PC-3 (cell line): Measurements from ENCODE around the gene CASP7. TPM values are rescaled to one million over a fixed set of nuclear protein-coding genes. Genes with fewer than 3 reads are reported as not detected.

Source experiments
- ATAC-seq: fragments of 200-7000 bp; cut with Tn5 transposase; 2 replicates; pipeline ENCODE4 v1.9.1; 2020; ENCODE audit warnings: mild to moderate bottlenecking, moderate library complexity
- BruUV-seq: library from RNA; stranded (reverse); fragments of 400-500 nt; replicated peaks from 2 replicates; lab custom pipeline; 2021; lab: Mats Ljungman, UMichigan
- CTCF ChIA-PET: fragments of 300-600 bp; sonication (Branson Sonifier 250); formaldehyde crosslinking; loops from one replicate; lab custom pipeline; 2022; ENCODE audit warnings: antibody characterized with exemption; lab: Charles Lee
- POLR2A ChIA-PET: fragments of 300-600 bp; sonication (Branson Sonifier 250); formaldehyde crosslinking; loops from one replicate; lab custom pipeline; 2022; ENCODE audit warnings: antibody characterized with exemption; ENCODE audit not compliant: unreplicated experiment; lab: Charles Lee
- DNase-seq: peaks from one replicate; pipeline ENCODE4 v3.0.0-alpha.2; 2015
- H2AFZ ChIP-seq: fragments of 300-600 bp; sonication (generic); 2 replicates; pipeline ENCODE4 v1.6.0; 2016; ENCODE audit warnings: antibody characterized with exemption, low read length
- H3F3A ChIP-seq: fragments of 300-600 bp; sonication (generic); one replicate; pipeline ENCODE4 v1.6.0; 2017; ENCODE audit warnings: antibody characterized with exemption, low read length, control low read depth, mild to moderate bottlenecking; ENCODE audit not compliant: unreplicated experiment
- H3K27ac ChIP-seq: fragments of 300-600 bp; sonication (generic); 2 replicates; pipeline ENCODE4 v1.5.1; 2016; ENCODE audit warnings: mild to moderate bottlenecking, low read length
- H3K27me3 ChIP-seq: fragments of 300-600 bp; sonication (generic); 2 replicates; pipeline ENCODE4 v1.6.1; 2016; ENCODE audit warnings: low read length, mixed read lengths
- H3K36me3 ChIP-seq: fragments of 300-600 bp; sonication (generic); 2 replicates; pipeline ENCODE4 v1.6.1; 2016; ENCODE audit warnings: low read depth, mixed run types, low read length, mixed read lengths
- H3K4me1 ChIP-seq: fragments of 300-600 bp; sonication (generic); 2 replicates; pipeline ENCODE4 v1.5.1; 2016; ENCODE audit warnings: low read length; ENCODE audit not compliant: insufficient read depth
- H3K4me2 ChIP-seq: fragments of 300-600 bp; sonication (generic); 2 replicates; pipeline ENCODE4 v1.6.0; 2016; ENCODE audit warnings: low read length
- H3K4me3 ChIP-seq: fragments of 300-600 bp; sonication (generic); 2 replicates; pipeline ENCODE4 v1.5.1; 2016; ENCODE audit warnings: mild to moderate bottlenecking, low read length, mixed read lengths
- H3K79me2 ChIP-seq: fragments of 300-600 bp; sonication (generic); 2 replicates; pipeline ENCODE4 v1.6.1; 2017; ENCODE audit warnings: low read length, mixed read lengths
- H3K9ac ChIP-seq: fragments of 300-600 bp; sonication (generic); 2 replicates; pipeline ENCODE4 v1.6.0; 2016; ENCODE audit warnings: mild to moderate bottlenecking, low read length
- H3K9me2 ChIP-seq: fragments of 300-600 bp; sonication (generic); replicated peaks from 2 replicates; pipeline ENCODE4 v1.6.1; 2016; ENCODE audit warnings: mixed run types, low read length, mixed read lengths
- H3K9me3 ChIP-seq: fragments of 300-600 bp; sonication (generic); 2 replicates; pipeline ENCODE4 v1.6.1; 2016; ENCODE audit warnings: low read length, mixed read lengths
- H4K20me1 ChIP-seq: fragments of 300-600 bp; sonication (generic); 2 replicates; pipeline ENCODE4 v1.6.1; 2016; ENCODE audit warnings: low read length, mixed read lengths
- EZH2 ChIP-seq: fragments of 300-600 bp; sonication (generic); IDR thresholded peaks from one replicate; pipeline ENCODE4 v1.6.1; 2017; ENCODE audit warnings: antibody characterized with exemption, mild to moderate bottlenecking, low read length; ENCODE audit not compliant: unreplicated experiment
- EZH2phosphoT487 ChIP-seq: fragments of 300-600 bp; sonication (generic); IDR thresholded peaks from 2 replicates; pipeline ENCODE4 v1.6.1; 2018; ENCODE audit warnings: mild to moderate bottlenecking, antibody characterized with exemption, low read length, borderline replicate concordance
- intact Hi-C: fragments of 100-400 bp; cut with micrococcal nuclease; formaldehyde crosslinking; loops from 2 replicates; pipeline ENCODE4 v1.9.0; 2023
- total RNA-seq: library from RNA; depleted of rRNA; stranded (reverse); fragments of >200 nt; gene quantifications from 2 replicates; pipeline ENCODE4 v1.2.3, GENCODE V29; 2014
- TF ChIP-seq, protein P1 (sequence below): fragments of 300-600 bp; sonication (generic); conservative IDR thresholded peaks from 2 replicates; pipeline ENCODE4 v1.5.1; 2017; ENCODE audit warnings: antibody characterized with exemption, low read depth, mild to moderate bottlenecking, low read length

Gene CASP7
- total RNA-seq, 1 experiment from 2014 or later: 13.7 TPM

DNA sequence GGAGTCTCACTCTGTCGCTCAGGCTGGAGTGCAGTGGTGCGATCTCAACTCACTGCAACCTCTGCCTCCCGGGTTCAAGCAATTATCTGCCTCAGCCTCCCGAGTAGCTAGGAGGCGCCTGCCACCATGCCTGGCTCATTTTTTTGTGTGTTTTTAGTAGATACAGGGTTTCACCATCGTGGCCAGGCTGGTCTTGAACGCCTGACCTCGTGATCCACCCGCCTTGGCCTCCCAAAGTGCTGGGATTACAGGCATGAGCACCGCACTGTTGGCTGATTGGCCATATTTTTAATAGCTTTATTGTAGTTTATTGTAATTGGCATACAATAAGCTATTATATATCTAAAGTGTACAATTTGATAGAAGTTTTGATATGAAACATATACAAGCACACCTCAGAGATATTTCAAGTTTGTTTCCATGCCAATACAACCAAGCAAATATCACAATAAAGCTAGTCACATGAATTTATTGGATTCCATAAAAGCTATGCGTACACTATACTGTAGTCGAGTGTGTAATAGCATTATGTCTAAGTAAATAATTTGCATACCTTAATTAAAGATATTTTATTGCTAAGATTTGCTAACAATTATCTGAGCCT, 77.3 kb downstream of the CASP7 start:
- H3K9ac ChIP-seq: no peak overlapping the region
- ATAC-seq (no peak), DNase-seq (no peak)
- no peak overlapping the region for H3K4me3 ChIP-seq
- no peaks in the 10 kb centered on the region for H3K4me1 ChIP-seq
- H3K9me2 ChIP-seq: no peaks in the 10 kb centered on the region
- H3K79me2 ChIP-seq: no peaks in the 10 kb centered on the region
- no TSS peak for BruUV-seq
- intact Hi-C loops: no loop called here
- TF ChIP-seq, protein P1, sequence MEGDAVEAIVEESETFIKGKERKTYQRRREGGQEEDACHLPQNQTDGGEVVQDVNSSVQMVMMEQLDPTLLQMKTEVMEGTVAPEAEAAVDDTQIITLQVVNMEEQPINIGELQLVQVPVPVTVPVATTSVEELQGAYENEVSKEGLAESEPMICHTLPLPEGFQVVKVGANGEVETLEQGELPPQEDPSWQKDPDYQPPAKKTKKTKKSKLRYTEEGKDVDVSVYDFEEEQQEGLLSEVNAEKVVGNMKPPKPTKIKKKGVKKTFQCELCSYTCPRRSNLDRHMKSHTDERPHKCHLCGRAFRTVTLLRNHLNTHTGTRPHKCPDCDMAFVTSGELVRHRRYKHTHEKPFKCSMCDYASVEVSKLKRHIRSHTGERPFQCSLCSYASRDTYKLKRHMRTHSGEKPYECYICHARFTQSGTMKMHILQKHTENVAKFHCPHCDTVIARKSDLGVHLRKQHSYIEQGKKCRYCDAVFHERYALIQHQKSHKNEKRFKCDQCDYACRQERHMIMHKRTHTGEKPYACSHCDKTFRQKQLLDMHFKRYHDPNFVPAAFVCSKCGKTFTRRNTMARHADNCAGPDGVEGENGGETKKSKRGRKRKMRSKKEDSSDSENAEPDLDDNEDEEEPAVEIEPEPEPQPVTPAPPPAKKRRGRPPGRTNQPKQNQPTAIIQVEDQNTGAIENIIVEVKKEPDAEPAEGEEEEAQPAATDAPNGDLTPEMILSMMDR: no peak
- TF ChIP-seq EZH2phosphoT487 (no peak), EZH2 (no peak)
- H3K36me3 ChIP-seq: no peaks in the 10 kb centered on the region
- H2AFZ ChIP-seq: no peak overlapping the region
- POLR2A ChIA-PET: no interaction called here
- H3F3A ChIP-seq: no peaks in the 10 kb centered on the region
- CTCF ChIA-PET: interaction anchor here (0.6 kb wide), 1 partner anchor 348 kb away, joined by 3 read pairs; no protein-coding TSS in a partner anchor
- no peaks in the 10 kb centered on the region for H3K27me3 ChIP-seq
- H4K20me1 ChIP-seq: no peaks in the 10 kb centered on the region
- H3K9me3 ChIP-seq: no peaks in the 10 kb centered on the region
- H3K27ac ChIP-seq: no peak overlapping the region
- no peak overlapping the region for H3K4me2 ChIP-seq

DNA sequence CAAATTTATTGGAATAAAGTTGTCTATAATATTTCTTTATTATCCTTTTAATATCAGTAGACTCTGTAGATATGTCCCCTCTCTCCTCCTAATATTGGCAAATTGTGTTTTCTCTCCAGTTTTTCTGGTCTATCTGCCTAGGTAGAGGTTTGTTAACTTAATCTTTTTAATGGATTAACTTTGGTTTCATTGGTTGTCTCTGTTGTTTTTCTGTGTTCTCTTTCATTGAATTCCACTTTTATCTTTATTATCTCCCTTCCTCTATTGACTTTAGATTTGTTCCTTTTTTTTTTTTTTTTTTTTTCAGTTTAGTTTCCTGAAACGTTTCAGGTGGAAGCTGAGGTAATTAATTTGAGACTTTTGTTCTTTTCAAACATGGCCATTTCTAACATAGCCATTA, 82.4 kb downstream of the CASP7 start:
- Histone ChIP-seq H3K27me3 (peaks cover 29% of the 10 kb centered on the region), H3K9ac (no peak overlapping the region), H3K36me3 (no peaks in the 10 kb centered on the region), H3F3A (no peaks in the 10 kb centered on the region), H3K27ac (no peak overlapping the region), H3K9me2 (no peaks in the 10 kb centered on the region), H3K9me3 (no peaks in the 10 kb centered on the region), H3K4me3 (no peak overlapping the region), H3K79me2 (no peaks in the 10 kb centered on the region), H2AFZ (no peak overlapping the region), H4K20me1 (no peaks in the 10 kb centered on the region), H3K4me1 (no peaks in the 10 kb centered on the region), H3K4me2 (no peak overlapping the region)
- CTCF ChIA-PET: no interaction called here
- ATAC-seq (no peak), DNase-seq (no peak)
- BruUV-seq: no TSS peak
- intact Hi-C loops: no loop called here
- POLR2A ChIA-PET: no interaction called here
- TF ChIP-seq EZH2 (no peak), EZH2phosphoT487 (no peak)
- TF ChIP-seq, protein P1: no peak

DNA sequence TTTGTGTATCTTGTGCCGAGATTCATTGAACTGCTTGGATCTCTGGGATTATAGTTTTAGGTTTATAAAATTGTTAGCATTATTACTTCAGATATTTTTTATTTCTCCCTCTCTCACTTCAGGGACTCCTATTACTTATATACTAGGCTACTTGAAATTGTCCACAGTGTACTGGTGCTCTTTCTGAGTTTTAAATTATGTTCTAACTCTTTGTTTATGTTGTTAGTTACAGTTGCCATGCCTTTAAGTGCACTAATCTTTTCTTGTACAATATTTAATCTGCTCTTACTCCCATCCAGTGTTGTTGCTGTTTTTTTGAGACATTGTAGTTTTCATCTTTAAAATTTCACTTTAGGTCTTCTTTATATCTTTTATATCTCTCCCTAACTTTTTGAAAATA, 84.9 kb downstream of the CASP7 start:
- POLR2A ChIA-PET: no interaction called here
- Histone ChIP-seq H3K36me3 (no peaks in the 10 kb centered on the region), H3K9ac (no peak overlapping the region), H3K27me3 (peaks cover 54% of the 10 kb centered on the region), H3K4me2 (no peak overlapping the region), H3K79me2 (no peaks in the 10 kb centered on the region), H3K9me3 (no peaks in the 10 kb centered on the region), H3F3A (no peaks in the 10 kb centered on the region), H3K9me2 (no peaks in the 10 kb centered on the region), H3K4me3 (no peak overlapping the region), H4K20me1 (no peaks in the 10 kb centered on the region), H3K27ac (no peak overlapping the region), H3K4me1 (no peaks in the 10 kb centered on the region), H2AFZ (no peak overlapping the region)
- ATAC-seq (no peak), DNase-seq (no peak)
- intact Hi-C loops: no loop called here
- CTCF ChIA-PET: no interaction called here
- no TSS peak for BruUV-seq
- TF ChIP-seq EZH2 (no peak), EZH2phosphoT487 (no peak)
- TF ChIP-seq, protein P1: no peak
